Neural cell (in vitro differentiated cells): Measurements from ENCODE around the gene ZPLD1. TPM values are rescaled to one million over a fixed set of nuclear protein-coding genes. Genes with fewer than 3 reads are reported as not detected.

ENCODE experiments used
- H2AFZ ChIP-seq: fragments of 200-600, 300-800 bp; sonication (generic), shearing (Covaris generic); 2 replicates; pipeline ENCODE4 v1.6.0; 2014; ENCODE audit warnings: low read depth, mild to moderate bottlenecking, antibody characterized with exemption, low read length, moderate library complexity
- H3F3A ChIP-seq: fragments of 200-600 bp; shearing (Covaris generic); 2 replicates; pipeline ENCODE4 v1.6.1; 2016; ENCODE audit warnings: mild to moderate bottlenecking, moderate library complexity, mixed read lengths, antibody characterized with exemption, low read length; ENCODE audit not compliant: insufficient read depth, poor library complexity, severe bottlenecking
- H3K27ac ChIP-seq: fragments of 200-600, 300-800 bp; sonication (generic), shearing (Covaris generic); 2 replicates; pipeline ENCODE4 v1.5.1; 2014; ENCODE audit warnings: mild to moderate bottlenecking, low read length, moderate library complexity
- H3K27me3 ChIP-seq: fragments of 300-800, 200-600 bp; sonication (generic), shearing (Covaris generic); 2 replicates; pipeline ENCODE4 v1.6.0; 2014; ENCODE audit warnings: mild to moderate bottlenecking, low read depth, low read length, moderate library complexity; ENCODE audit not compliant: insufficient read depth
- H3K36me3 ChIP-seq: fragments of 300-800, 200-600 bp; sonication (generic), shearing (Covaris generic); 2 replicates; pipeline ENCODE4 v1.5.1; 2014; ENCODE audit warnings: mild to moderate bottlenecking, antibody characterized with exemption, low read length, moderate library complexity; ENCODE audit not compliant: insufficient read depth
- H3K4me2 ChIP-seq: fragments of 300-800, 200-600 bp; sonication (generic), shearing (Covaris generic); 2 replicates; pipeline ENCODE4 v1.6.0; 2014; ENCODE audit warnings: mild to moderate bottlenecking, low read length
- H3K4me3 ChIP-seq: fragments of 300-800, 200-600 bp; sonication (generic), shearing (Covaris generic); 2 replicates; pipeline ENCODE4 v1.5.1; 2014; ENCODE audit warnings: mild to moderate bottlenecking, low read length, moderate library complexity
- H3K79me2 ChIP-seq: fragments of 200-600 bp; shearing (Covaris generic); replicated peaks from 2 replicates; pipeline ENCODE4 v1.6.0; 2014; ENCODE audit warnings: mild to moderate bottlenecking, low read length, moderate library complexity; ENCODE audit not compliant: insufficient read depth
- H3K9ac ChIP-seq: fragments of 300-800, 200-600 bp; sonication (generic), shearing (Covaris generic); 2 replicates; pipeline ENCODE4 v1.6.1; 2016; ENCODE audit warnings: mild to moderate bottlenecking, low read length, mixed read lengths
- H3K9me2 ChIP-seq: fragments of 200-600 bp; shearing (Covaris generic); 2 replicates; pipeline ENCODE4 v1.6.1; 2016; ENCODE audit warnings: mild to moderate bottlenecking, low read length, mixed read lengths; ENCODE audit not compliant: insufficient read depth
- H3K9me3 ChIP-seq: fragments of 200-600, 300-800 bp; sonication (generic), shearing (Covaris generic); 2 replicates; pipeline ENCODE4 v1.6.1; 2016; ENCODE audit warnings: mild to moderate bottlenecking, mixed run types, low read length, moderate library complexity, mixed read lengths
- H4K20me1 ChIP-seq: fragments of 200-600 bp; shearing (Covaris generic); 2 replicates; pipeline ENCODE4 v1.6.1; 2016; ENCODE audit warnings: mild to moderate bottlenecking, mixed run types; ENCODE audit not compliant: insufficient read depth
- CTCF ChIP-seq: fragments of 450-650 bp; IDR thresholded peaks from 2 replicates; pipeline ENCODE4 v1.5.1; 2014; ENCODE audit warnings: antibody characterized with exemption, mild to moderate bottlenecking, moderate library complexity; ENCODE audit not compliant: poor library complexity, severe bottlenecking
- EP300 ChIP-seq: fragments of 450-650 bp; conservative IDR thresholded peaks from 2 replicates; pipeline ENCODE4 v1.6.1; 2014; ENCODE audit warnings: antibody characterized with exemption, mild to moderate bottlenecking, moderate library complexity; ENCODE audit not compliant: poor library complexity, severe bottlenecking
- EZH2 ChIP-seq: fragments of 200-600, 300-800 bp; shearing (Covaris generic), sonication (generic); IDR thresholded peaks from 2 replicates; pipeline ENCODE4 v1.6.1; 2014; ENCODE audit warnings: antibody characterized with exemption, low read length, borderline replicate concordance, mild to moderate bottlenecking; ENCODE audit not compliant: insufficient read depth, poor library complexity, severe bottlenecking
- MXI1 ChIP-seq: fragments of 450-650 bp; conservative IDR thresholded peaks from 2 replicates; pipeline ENCODE4 v1.6.1; 2014; ENCODE audit warnings: antibody characterized with exemption, mild to moderate bottlenecking; ENCODE audit not compliant: poor library complexity, severe bottlenecking
- POLR2AphosphoS5 ChIP-seq: IDR thresholded peaks from 2 replicates; pipeline ENCODE4 v1.6.1; 2012
- RAD21 ChIP-seq: fragments of 450-650 bp; conservative IDR thresholded peaks from 2 replicates; pipeline ENCODE4 v1.6.1; 2014; ENCODE audit warnings: antibody characterized with exemption, mild to moderate bottlenecking, moderate library complexity
- REST ChIP-seq: IDR thresholded peaks from 2 replicates; pipeline ENCODE4 v1.6.1; 2012; ENCODE audit warnings: borderline replicate concordance
- SMC3 ChIP-seq: fragments of 450-650 bp; conservative IDR thresholded peaks from 2 replicates; pipeline ENCODE4 v1.6.1; 2014; ENCODE audit warnings: antibody characterized with exemption, mild to moderate bottlenecking, moderate library complexity; ENCODE audit not compliant: poor library complexity
- TAF1 ChIP-seq: IDR thresholded peaks from 2 replicates; pipeline ENCODE4 v1.6.1; 2012; ENCODE audit warnings: low read depth
- polyA plus RNA-seq: library from polyadenylated mRNA; depleted of rRNA; stranded (reverse); fragments of >200 nt; gene quantifications from 2 replicates; pipeline ENCODE4 v1.2.3, GENCODE V29; 2014

The ZPLD1 gene
- polyA plus RNA-seq, 1 donor from 2014 or later: not detected

GRCh38 chr3:102525624-102526023 is 90.8 kb downstream of the ZPLD1 start:
- no peaks in the 10 kb centered on the region for H3F3A ChIP-seq
- TF ChIP-seq MXI1 (no peak), SMC3 (no peak), EZH2 (no peak), REST (no peak), POLR2AphosphoS5 (no peak), TAF1 (no peak), EP300 (no peak), RAD21 (no peak), CTCF (no peak)
- H2AFZ ChIP-seq: no peak overlapping the region

GRCh38 chr3:102526865-102527264 is 92.0 kb downstream of the ZPLD1 start:
- Histone ChIP-seq H3K9me3 (no peaks in the 10 kb centered on the region), H3K27me3 (no peaks in the 10 kb centered on the region), H3K9ac (no peak overlapping the region), H3K4me3 (no peak overlapping the region), H3K36me3 (no peaks in the 10 kb centered on the region), H4K20me1 (no peaks in the 10 kb centered on the region), H3F3A (no peaks in the 10 kb centered on the region), H3K9me2 (no peaks in the 10 kb centered on the region), H3K27ac (no peak overlapping the region), H2AFZ (no peak overlapping the region), H3K79me2 (no peaks in the 10 kb centered on the region), H3K4me2 (no peak overlapping the region)
- TF ChIP-seq SMC3 (no peak), TAF1 (no peak), MXI1 (no peak), RAD21 (no peak), REST (no peak), EZH2 (no peak), EP300 (no peak), CTCF (no peak), POLR2AphosphoS5 (no peak)

More at GRCh38 chr3:102525624-102526023, 90.8 kb downstream of the ZPLD1 start:
- Histone ChIP-seq H3K9ac (no peak overlapping the region), H3K27ac (no peak overlapping the region), H3K4me3 (no peak overlapping the region), H3K9me2 (no peaks in the 10 kb centered on the region), H4K20me1 (no peaks in the 10 kb centered on the region), H3K79me2 (no peaks in the 10 kb centered on the region), H3K36me3 (no peaks in the 10 kb centered on the region), H3K27me3 (no peaks in the 10 kb centered on the region), H3K4me2 (no peak overlapping the region), H3K9me3 (no peaks in the 10 kb centered on the region)
